HG02759 (cell line): ENCODE data around the gene EFCAB10.

Experiments used
- ATAC-seq: cut with Tn5 transposase; IDR thresholded peaks from one replicate; pipeline ENCODE4 v1.9.1; 2021; ENCODE audit warnings: mild to moderate bottlenecking, moderate library complexity; ENCODE audit not compliant: unreplicated experiment

Gene EFCAB10, protein sequence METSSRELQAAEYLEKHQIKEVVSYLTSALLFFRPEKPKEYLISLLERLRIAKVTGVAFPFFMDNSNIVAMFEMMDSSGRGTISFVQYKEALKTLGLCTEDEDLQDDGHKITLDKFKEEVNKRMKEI

DNA sequence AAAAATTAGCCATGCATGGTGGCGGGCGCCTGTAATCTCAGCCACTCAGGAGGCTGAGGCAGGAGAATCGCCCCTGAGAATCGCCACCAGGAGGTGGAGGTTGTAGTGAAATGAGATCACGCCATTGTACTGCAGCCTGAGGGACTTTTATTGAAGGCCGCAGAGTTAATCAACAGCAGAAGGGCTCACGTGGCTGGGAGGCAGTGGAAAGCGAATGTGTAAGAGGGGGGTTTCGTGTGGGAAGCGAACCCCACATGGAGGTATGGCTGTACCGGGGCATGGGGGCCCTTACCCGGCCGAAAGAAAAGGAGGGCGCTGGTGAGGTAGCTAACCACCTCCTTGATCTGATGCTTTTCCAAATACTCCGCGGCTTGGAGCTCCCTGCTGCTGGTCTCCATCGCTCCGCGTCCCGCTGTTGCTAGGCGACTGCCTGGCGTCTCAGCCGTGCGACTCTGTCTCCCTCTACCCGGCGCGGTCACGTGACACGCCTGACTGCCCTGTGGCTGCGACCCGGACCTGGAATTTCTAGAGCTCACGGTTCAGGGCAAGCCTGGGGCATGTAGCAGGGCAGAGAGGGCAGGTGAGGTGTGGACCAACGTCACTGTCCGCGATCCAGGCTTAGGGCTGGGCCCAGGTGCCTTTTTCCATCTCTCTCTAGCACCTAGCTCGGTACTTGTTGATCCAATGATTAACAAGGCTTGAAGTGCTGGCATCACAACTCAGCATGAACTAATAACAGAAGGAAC lies at the start of gene EFCAB10:
EFCAB10 (minus strand) TSS at position 428 of the 746 bp plus-strand sequence; CDS start at position 398, 30 bp downstream.
- peak; percentile 88 for ATAC-seq

DNA sequence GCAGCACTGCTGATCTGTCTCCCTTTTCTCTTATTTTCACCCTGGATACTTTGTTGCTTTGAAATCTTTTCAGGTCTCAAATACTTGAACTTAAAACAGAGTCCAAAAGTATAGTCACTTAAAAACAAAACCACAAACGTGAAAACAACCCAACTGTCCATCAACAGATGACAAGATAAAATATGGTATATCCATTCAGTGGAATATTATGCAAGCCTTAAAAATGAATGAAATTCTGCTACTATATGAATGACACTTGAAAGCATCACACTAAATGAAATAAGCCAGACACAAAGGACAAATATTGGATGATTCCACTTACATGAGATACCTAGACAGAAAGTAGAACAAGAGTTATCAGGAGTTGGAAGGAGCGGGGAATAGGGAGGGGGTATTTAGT lies 44.7 kb upstream of the EFCAB10 start:
- ATAC-seq, result no peak

DNA sequence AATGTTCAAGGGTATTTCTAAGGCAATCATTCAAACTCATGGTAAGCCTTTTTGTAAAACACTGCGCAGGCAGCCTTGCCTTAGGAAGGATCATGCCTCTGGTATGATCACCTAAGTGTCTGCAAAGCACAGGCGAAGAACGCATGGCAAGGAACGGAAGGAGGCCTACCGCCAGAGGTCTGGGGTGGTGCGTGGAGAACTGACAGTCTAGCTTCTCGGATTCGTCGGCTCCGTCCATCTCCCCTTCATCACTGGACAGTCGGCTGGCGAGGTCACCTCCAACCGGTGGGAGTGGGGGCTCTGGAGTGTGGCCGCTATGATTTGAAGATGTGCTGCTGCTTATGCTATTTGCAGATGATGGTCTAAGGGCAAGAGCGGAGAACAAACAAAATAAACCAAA lies 42.6 kb upstream of the EFCAB10 start:
- ATAC-seq, result no peak

DNA sequence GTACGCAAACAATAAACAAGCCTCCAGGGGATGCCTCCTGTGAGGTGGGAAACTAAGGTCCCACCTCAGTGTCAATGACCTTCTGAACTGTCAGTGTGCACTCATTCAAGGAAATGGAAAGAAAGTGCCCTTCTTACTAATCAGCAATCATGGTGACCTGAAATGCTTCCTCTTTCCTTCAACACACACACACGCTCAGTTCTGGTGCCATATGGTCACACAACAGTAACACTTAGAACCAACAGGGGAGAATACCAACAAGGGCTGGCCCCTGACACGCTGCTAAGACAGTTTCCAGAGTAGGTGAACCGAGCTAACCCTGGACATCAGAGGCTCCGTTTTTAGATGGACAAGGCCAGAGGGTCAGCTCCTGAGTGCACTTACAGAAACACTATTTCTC lies 42.1 kb upstream of the EFCAB10 start:
- no peak for ATAC-seq

DNA sequence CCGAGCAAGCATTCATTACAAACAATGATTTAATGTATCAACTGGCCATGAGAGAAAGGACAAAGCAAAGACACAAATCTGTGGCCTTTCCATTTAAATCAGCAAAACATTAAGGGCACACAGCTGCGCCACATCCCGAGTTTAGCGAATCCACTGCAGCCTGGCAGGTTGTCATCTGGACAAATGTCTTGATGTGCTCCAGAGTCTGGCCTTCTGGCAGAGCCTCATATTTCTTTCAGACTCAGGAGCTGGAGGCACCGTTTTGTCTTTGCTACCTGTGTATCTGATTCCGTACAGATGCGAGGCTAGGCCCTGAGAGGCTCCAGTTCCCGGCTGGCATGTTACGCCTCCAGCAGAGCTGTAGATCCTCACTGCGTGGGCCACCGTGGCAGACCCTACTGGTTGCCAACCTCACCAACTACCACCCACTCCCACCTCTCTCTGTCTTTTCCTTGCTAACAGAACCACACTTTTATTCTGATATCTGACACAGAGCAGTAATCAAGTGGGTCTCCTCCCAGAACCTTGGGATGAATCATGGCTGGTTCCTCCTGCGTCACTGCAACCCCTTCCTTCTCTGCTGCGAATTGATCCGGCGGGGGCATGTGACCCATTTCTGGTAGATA lies 40.9 kb upstream of the EFCAB10 start:
- ATAC-seq, result no peak

DNA sequence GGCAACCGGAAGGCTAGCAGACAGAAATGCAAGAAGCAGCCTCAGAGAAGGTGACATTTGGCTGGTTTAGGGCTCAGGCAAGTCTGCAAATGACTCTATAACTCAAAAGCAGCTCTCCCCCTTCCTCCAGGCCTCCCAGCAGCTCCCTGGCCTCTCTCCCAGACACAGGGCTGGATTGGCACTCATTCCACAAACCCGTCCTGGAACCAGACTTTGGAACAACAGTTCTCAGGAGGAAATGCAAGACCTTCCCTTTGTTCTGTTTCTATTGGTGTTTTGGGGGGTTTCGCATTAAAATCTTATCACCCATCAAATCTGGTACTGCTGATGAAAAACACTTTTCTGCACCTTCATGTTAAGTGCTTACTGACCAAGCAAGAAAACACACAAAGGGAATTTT lies 40.3 kb upstream of the EFCAB10 start:
- no peak for ATAC-seq

DNA sequence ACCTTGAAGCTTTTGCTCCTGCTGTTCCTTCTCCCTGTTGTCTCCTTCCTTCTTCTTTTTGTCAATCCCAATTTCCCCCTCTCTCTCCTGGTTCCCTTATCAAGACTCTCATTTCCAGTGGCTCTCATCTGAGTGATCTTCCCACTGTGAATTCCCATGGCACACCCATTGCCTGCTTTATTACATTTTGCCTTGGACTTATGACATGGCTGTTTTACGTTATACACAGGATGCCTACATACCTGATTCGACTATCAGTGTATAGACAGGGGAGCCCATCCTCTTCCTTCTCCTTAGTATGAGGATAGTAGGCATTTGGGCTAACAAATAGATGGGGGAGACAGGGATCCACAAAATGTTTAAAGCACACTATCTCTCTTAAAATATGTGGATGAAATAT lies 39.9 kb upstream of the EFCAB10 start:
- no peak for ATAC-seq

DNA sequence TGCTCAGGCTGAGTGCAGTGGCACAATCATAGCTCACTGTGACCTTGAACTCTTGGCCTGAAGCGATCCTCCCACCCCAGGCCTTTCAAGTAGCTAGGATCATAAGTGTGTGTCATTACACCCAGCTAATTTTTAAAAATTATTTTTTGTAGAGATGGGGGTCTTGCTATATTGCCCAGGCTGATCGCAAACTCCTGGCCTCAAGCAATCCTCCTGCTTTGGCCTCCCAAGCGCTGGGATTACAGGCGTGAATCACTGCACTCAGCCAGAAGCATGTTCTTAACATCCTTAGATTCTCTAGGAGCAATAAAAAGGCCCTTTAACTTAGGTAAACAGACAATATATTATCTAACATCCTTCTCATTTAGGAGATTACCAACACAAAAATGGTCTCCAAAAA lies 38.3 kb upstream of the EFCAB10 start:
- no peak for ATAC-seq

DNA sequence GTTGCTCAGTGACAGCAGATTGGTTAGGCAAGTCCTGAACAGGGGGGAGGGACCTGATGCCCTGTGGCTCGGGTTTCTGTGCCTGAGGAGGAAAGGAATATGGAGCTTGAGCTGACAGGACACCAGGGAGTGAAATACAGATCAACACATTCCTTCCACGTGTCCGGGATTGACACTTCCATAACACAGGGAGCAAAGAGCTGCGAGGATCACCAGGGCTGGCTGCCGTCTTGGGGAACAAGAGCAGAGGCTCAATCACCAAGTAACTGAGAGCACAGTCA lies 36.7 kb upstream of the EFCAB10 start:
- ATAC-seq, result no peak

DNA sequence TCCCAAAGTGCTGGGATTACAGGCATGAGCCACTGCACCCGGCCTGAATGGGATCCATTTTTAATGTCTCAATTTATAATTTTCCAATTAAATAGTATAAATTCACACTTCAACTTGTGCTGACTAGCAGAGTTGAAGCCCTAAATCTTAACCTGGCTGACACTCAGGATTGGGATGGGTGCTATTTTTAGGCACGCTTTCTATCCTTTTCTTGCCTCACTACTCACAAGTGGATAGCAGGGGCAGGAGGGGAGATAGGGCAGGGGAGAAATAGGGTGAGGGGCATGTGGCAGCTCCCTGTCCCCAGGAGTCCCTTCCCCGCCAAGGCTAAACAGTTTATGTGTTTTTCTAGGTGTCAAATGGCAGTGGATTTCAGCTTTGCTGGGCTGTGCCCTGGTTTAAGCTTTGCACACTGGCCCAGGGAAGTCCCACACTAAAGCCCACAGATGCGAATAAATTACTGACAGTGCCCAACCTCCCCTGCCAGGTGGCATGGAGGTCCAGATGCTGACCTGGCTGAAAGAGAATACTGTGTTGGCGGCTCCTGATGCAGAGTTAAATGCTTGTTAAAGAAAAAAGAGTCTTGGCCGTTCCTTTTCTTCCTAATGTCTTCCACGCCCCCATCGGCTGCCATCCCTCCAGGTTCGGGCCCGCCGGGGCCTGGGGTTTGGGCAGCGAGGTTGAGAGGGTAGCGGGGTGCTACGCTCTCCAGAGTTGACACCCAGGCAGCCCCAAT lies 36.2 kb upstream of the EFCAB10 start:
- ATAC-seq, result no peak

DNA sequence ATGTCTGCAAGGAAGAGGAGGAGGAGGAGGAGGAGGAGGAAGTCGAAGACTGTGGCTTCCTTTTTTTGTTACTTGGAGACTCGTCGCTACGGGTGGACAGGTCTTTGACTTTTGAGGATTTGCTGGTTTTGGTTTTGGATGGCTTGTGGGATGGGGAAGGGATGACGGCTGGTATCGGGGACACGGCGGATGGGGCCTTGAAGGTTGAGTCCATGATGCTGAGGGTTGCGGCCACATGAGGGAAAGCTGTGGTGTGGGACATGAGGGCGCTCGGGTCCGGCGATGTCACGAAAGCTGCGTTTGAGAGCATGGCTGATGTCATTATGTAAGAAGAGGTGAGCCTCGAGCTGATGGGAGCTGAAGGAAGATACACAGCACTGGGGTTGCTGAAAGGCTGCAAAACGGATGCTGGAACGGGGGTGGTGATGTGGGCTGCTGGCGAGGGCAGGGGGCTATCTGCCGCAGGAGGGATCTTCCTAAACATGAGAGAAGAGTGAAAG lies 33.1 kb upstream of the EFCAB10 start:
- no peak for ATAC-seq

DNA sequence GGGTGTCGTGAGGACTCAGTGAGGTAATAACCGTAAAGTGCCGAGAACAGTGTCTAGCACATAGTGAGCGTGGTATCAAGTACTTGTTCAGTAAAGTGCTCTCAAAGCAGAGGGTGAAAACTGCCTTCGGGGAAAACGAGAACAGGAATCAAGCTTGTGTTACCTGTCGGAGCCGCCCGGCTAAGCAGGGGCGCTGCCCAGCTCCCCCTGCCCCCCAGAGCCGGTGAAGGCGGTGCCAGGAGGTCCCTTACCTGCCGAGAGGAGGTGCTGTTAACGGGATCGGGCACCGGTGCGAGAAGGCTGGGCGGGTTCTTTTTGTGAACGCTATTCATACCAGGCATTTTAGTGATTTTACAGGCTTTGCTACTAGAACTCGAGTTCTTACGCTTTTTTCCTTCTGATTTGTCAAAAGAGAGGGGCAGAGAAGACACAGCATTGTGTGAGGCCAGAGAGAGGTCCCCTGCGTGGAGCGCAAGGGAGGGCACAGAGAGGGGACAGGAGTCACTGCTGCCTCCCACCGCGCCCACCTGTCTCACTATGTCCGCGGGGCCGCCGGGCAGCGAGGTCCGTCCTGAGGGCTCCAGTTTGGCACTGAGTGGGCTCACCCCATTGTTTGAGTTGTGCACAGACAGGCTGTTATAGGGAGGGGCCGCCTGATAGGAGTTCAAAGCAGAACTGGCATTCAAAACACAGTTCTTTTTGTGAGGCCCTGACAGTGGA lies 32.5 kb upstream of the EFCAB10 start:
- no peak for ATAC-seq

DNA sequence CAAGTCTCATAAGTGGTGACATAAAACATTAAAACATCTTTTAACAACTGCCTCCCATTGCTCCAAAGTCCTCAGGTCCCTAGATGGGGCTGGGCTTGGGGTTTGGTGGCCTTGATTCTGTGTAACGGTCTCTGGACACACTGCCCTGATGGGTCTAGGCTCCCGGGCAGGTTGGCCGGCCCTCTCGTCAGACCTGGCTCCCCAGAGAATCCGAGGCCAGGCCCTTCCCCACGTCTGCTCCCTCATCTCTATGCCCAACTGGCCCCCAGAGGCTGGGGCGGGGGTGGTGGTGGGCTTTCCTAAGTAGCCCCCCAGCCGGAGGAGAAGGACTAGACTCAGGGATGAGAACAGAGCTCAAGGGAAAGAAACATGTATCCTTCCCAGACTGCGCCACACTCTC lies 31.5 kb upstream of the EFCAB10 start:
- ATAC-seq, result no peak

DNA sequence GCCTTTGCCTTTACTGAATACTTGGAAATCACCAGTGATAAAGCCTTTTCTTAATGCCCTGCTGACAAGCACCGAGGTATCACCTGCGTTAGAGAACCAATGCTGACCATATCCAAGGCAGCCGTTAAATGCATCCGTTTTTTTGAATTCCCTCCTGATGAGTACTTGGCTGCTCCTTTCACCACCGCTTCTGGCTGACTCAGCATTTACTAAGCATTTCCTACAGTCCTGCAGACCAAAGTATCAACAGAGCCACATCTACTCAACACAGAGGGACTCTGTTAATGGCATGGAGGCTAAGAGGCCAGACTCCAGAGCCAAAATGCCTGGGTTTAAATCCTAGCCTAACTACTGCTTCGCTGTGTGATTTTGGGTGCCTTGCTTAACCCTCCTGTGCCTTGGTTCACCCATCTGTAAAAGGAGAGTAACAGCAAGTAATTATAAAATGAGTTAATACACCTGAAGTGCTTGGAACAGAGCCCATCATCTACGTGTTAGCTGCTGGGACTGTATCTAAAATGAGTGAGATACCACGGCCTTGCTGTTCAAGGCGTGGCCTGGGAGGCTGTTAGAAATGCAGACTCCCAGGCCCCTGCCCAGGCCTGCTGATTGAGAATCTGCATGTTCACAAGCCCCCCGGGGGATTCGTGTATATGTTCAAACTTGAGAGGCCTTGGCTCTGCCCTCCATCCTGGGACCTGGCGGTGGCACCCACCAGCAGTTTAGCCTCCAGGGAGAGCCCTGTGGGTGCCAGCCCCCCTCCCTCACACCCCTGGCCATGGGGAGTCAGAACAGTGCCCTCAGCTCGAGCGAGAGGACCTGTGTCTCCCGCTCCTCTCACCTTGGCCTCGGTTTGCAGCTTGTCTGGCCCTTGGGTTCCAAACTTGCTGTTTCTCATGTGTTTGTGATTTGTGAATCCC lies 30.8 kb upstream of the EFCAB10 start:
- ATAC-seq, result no peak

DNA sequence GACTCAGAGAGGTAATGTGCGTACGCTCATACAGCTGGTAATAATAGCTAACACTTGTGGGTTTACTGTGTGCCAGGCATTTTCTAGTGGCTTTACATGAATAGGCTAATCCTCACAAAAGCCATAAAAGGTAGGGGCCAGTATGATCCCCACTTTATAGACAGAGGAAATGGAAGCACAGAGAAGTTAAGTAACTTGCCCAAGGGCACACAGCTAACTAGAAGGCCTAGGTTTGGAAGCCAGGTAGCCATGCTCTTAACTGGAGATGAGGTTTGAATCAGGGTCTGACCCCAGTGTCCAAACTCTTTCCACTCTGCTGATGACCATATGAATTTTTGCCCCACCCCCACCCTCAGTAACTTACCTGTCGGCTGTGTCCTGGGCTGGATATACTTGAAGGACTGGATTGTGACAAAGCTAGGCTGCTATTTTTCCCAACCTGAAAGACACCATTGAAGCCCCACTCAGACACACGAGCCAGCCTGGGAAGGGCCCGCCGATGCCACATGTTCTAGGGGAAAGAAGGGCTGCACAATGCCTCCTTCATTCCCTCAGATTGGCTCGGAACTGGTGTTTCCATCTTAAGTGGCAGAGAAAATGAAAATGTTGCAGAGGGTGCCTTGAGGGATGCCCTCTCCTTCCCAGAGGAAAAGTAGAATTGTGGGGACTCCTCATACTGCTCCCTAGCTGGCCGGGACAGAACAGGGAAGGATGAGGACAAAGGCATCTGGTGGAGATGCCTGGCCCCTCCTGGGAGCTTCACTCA lies 29.1 kb upstream of the EFCAB10 start:
- no peak for ATAC-seq

DNA sequence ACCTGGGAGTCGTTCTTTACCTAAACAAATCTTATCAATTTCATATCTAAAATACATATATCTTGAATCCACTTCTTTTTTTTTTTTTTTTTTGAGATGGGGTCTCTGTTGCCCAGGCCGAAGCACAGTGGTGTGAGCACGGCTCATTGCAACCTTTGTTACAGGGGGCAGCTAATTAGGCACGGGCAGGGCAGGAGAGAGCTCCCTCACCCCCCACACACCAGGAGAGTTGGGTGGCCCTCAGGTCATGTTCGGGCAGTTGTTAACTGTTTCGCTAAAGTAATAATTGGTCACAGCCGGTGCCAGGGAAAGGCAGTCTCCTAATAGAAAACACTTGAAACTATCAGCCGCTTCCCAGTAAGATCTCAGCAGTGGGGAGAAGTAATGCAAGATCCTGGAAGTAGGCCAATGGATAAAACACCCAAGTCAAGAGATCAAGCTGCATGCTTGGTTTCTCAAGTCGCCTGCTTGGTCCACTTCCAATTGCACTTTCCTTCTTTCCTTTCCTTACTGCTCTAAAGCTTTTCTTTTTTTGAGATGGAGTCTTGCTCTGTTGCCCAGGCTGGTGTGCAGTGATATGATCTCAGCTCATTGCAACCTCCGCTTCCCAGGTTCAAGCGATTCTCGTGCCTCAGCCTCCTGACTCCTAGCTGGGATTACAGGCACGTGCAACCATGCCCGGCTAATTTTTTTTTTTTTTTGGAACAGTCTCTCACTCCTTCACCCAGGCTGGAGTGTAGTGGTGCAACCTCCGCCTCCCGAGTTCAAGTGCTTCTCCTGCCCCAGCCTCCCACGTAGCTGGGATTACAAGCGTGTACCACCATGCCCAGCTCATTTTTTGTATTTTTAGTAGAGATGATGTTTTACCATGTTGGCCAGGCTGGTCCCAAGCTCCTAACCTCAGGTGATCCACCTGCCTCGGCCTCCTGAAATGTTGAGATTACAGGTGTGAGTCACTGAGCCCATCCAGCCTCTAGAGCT lies 21.3 kb upstream of the EFCAB10 start:
- no peak for ATAC-seq

DNA sequence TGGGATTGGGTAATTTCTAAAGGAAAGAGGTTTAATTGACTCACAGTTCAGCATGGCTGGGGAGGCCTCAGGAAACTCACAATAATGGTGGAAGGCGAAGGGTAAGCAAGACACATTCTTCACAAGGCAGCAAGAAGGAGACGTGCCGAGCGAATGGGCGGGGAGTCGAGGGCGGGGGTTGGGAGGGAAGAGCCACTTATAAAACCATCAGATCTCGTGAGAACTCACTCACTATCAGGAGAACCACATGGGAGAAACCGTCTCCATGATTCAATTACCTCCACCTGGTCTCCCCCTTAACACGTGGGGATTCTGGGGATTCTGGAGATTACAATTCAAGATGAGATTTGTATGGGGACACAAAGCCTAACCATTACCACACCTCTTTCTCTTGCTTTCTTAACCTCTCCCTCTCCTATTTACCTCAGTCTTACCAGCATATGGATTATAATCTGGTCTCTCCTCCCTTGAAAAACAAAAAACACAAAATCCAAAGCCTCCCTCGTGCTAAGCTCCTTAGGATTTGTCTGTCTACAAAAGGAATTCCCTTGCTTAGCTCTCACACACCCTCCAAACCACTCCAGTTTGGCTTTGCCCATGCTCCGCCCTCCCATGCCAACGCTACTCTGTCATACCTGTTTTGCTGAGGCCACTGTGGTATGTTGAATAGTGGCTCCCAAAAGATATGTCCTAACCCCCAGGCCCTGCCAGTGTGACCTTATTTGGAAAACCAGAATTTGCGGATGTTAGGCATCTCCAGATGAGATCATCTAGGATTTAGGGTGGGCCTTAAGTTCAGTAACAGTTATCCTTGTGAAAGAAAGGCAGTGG lies 19.6 kb upstream of the EFCAB10 start:
- no peak for ATAC-seq
